Loucy (cell line): ENCODE data around the gene CLDN2.

Experiments
- H2AFZ ChIP-seq: fragments of 200-600 bp; sonication (generic); 2 replicates; pipeline ENCODE4 v1.6.0; 2016; ENCODE audit warnings: antibody characterized with exemption, mild to moderate bottlenecking, low read length, moderate library complexity
- H3F3A ChIP-seq: fragments of 200-600 bp; 2 replicates; pipeline ENCODE4 v1.6.0; 2016; ENCODE audit warnings: antibody characterized with exemption, low read depth, mild to moderate bottlenecking
- H3K27me3 ChIP-seq: fragments of 200-600 bp; sonication (generic); 2 replicates; pipeline ENCODE4 v1.6.1; 2014; ENCODE audit warnings: low read length, mild to moderate bottlenecking; ENCODE audit not compliant: insufficient read depth, poor library complexity, severe bottlenecking
- H3K36me3 ChIP-seq: fragments of 200-600 bp; sonication (generic); 2 replicates; pipeline ENCODE4 v1.6.1; 2016; ENCODE audit warnings: low read length; ENCODE audit not compliant: insufficient read depth
- H3K4me1 ChIP-seq: fragments of 200-600 bp; sonication (generic); 2 replicates; pipeline ENCODE4 v1.5.1; 2014; ENCODE audit warnings: low read length, mild to moderate bottlenecking; ENCODE audit not compliant: insufficient read depth, poor library complexity, severe bottlenecking
- H3K4me2 ChIP-seq: fragments of 200-600 bp; sonication (generic); 2 replicates; pipeline ENCODE4 v1.6.0; 2014; ENCODE audit warnings: antibody characterized with exemption, low read length, low read depth, mild to moderate bottlenecking; ENCODE audit not compliant: poor library complexity, severe bottlenecking
- H3K4me3 ChIP-seq: fragments of 200-600 bp; sonication (generic); 2 replicates; pipeline ENCODE4 v1.5.1; 2014; ENCODE audit warnings: low read length, mild to moderate bottlenecking, mixed read lengths; ENCODE audit not compliant: poor library complexity, severe bottlenecking
- H3K79me2 ChIP-seq: fragments of 200-600 bp; sonication (generic); 2 replicates; pipeline ENCODE4 v1.6.1; 2014; ENCODE audit warnings: low read length; ENCODE audit not compliant: insufficient read depth
- H3K9ac ChIP-seq: fragments of 200-600 bp; sonication (generic); 2 replicates; pipeline ENCODE4 v1.6.0; 2014; ENCODE audit warnings: mild to moderate bottlenecking, low read depth, low read length, moderate library complexity; ENCODE audit not compliant: poor library complexity, severe bottlenecking
- H3K9me2 ChIP-seq: fragments of 200-600 bp; sonication (generic); replicated peaks from 2 replicates; pipeline ENCODE4 v1.6.1; 2016; ENCODE audit warnings: low read depth, low read length, mixed read lengths
- H3K9me3 ChIP-seq: fragments of 200-600 bp; sonication (generic); 2 replicates; pipeline ENCODE4 v1.6.1; 2014; ENCODE audit warnings: mild to moderate bottlenecking, antibody characterized with exemption, low read length, low read depth; ENCODE audit not compliant: insufficient read depth
- H4K20me1 ChIP-seq: fragments of 200-600 bp; sonication (generic); 2 replicates; pipeline ENCODE4 v1.6.0; 2014; ENCODE audit warnings: antibody characterized with exemption, low read length, mild to moderate bottlenecking; ENCODE audit not compliant: insufficient read depth, poor library complexity, severe bottlenecking
- EZH2phosphoT487 ChIP-seq: fragments of 200-600 bp; IDR thresholded peaks from 2 replicates; pipeline ENCODE4 v1.6.1; 2018; ENCODE audit warnings: antibody characterized with exemption, mild to moderate bottlenecking, moderate library complexity, borderline replicate concordance
- TF ChIP-seq, protein P1 (sequence below): fragments of 200-600 bp; sonication (generic); conservative IDR thresholded peaks from 2 replicates; pipeline ENCODE4 v1.5.1; 2014; ENCODE audit warnings: mild to moderate bottlenecking, antibody characterized with exemption, low read length

CLDN2 gene

DNA sequence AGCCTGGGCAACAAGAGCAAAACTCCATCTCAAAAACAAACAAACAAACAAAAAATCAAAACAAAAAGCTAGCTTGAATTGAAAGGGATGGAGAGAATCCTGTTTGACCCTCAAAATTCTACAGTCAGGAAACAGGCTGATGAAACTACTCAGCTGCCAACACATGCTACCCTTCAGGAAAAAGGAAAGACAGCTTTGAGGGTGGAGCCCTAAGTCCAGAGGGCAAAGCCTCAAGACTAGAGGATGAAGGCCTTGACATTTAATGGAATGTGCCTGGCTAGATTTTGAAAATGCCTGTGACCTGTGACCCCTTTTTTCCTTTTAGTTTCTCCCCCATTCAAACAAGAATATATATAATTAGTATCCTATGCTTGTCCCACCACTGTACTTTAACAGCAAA lies 52.7 kb downstream of the CLDN2 start:
- no peaks in the 10 kb centered on the region for H3K4me1 ChIP-seq
- no peaks in the 10 kb centered on the region for H4K20me1 ChIP-seq
- H3K79me2 ChIP-seq, result no peaks in the 10 kb centered on the region
- no peaks in the 10 kb centered on the region for H3K36me3 ChIP-seq
- H3K9ac ChIP-seq, result no peak overlapping the region
- no peak overlapping the region for H3K4me2 ChIP-seq
- H3K9me2 ChIP-seq, result no peaks in the 10 kb centered on the region
- TF ChIP-seq, protein P1, sequence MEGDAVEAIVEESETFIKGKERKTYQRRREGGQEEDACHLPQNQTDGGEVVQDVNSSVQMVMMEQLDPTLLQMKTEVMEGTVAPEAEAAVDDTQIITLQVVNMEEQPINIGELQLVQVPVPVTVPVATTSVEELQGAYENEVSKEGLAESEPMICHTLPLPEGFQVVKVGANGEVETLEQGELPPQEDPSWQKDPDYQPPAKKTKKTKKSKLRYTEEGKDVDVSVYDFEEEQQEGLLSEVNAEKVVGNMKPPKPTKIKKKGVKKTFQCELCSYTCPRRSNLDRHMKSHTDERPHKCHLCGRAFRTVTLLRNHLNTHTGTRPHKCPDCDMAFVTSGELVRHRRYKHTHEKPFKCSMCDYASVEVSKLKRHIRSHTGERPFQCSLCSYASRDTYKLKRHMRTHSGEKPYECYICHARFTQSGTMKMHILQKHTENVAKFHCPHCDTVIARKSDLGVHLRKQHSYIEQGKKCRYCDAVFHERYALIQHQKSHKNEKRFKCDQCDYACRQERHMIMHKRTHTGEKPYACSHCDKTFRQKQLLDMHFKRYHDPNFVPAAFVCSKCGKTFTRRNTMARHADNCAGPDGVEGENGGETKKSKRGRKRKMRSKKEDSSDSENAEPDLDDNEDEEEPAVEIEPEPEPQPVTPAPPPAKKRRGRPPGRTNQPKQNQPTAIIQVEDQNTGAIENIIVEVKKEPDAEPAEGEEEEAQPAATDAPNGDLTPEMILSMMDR, result no peak
- TF ChIP-seq EZH2phosphoT487, result no peak
- no peaks in the 10 kb centered on the region for H3F3A ChIP-seq
- no peak overlapping the region for H3K4me3 ChIP-seq
- no peaks in the 10 kb centered on the region for H3K27me3 ChIP-seq
- no peaks in the 10 kb centered on the region for H3K9me3 ChIP-seq
- no peak overlapping the region for H2AFZ ChIP-seq

DNA sequence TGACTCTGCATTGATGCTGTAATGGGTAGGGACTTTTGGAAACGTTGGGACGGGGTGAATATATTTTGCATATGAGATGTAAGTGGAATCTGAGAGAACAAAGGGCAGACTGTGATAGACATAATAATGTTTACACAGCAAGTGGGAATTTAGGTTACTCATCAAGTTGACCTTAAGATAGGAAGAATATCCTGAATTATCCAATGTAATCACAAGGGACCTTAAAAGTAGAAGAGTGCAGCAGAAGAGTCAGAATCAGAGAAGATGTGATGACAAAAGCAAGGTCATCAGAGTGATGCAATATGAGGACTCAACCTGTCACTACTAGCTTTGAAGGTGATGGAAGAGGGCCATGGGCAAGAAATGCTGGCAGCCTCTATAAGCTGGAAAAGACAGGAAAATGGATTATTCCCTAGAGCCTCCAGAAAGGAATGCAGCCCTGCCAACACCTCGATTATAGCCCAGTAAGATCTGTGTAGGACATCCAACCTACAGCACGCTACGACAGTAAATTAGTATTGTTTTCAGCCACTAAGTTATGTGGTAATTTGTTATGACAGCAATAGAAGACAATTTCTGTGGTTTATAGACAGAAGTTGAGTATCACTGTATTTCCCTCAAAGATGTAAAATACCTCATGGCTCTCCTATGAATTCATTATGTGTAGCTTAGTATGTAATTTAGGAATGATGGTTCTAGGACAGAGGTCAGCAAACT lies 53.4 kb downstream of the CLDN2 start:
- H3K9me2 ChIP-seq, result no peaks in the 10 kb centered on the region
- TF ChIP-seq EZH2phosphoT487, result no peak
- TF ChIP-seq, protein P1, result no peak
- H3F3A ChIP-seq, result no peaks in the 10 kb centered on the region
- no peaks in the 10 kb centered on the region for H3K27me3 ChIP-seq
- H3K4me2 ChIP-seq, result no peak overlapping the region
- H3K9ac ChIP-seq, result no peak overlapping the region
- H2AFZ ChIP-seq, result no peak overlapping the region
- no peaks in the 10 kb centered on the region for H3K4me1 ChIP-seq
- H3K79me2 ChIP-seq, result no peaks in the 10 kb centered on the region
- H4K20me1 ChIP-seq, result no peaks in the 10 kb centered on the region
- H3K36me3 ChIP-seq, result no peaks in the 10 kb centered on the region
- no peaks in the 10 kb centered on the region for H3K9me3 ChIP-seq
- no peak overlapping the region for H3K4me3 ChIP-seq

DNA sequence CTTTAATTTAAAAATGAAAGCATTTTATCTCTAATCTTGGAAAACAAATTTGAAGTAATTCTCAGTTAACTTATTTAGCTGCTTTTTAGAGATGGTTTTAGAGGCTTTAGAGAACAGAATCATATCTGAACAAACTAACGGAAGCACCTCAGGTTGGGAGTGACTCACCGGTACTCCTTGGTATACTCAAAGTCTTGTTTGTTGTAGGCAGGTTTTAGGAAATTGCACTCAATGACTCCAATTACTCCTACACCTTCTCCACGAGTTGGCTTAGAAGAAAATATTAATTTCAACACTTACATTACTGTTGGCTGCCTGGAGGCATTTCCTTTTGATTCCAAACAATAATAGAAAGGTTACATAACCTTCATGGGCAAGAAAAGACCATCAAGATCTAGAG lies 56.2 kb downstream of the CLDN2 start:
- TF ChIP-seq EZH2phosphoT487, result no peak
- TF ChIP-seq, protein P1, result no peak
- no peak overlapping the region for H3K4me3 ChIP-seq
- H3K9ac ChIP-seq, result no peak overlapping the region
- H3K4me2 ChIP-seq, result no peak overlapping the region
- no peak overlapping the region for H2AFZ ChIP-seq
- no peaks in the 10 kb centered on the region for H3K9me3 ChIP-seq
- no peaks in the 10 kb centered on the region for H4K20me1 ChIP-seq
- H3K9me2 ChIP-seq, result no peaks in the 10 kb centered on the region
- no peaks in the 10 kb centered on the region for H3K27me3 ChIP-seq
- H3F3A ChIP-seq, result no peaks in the 10 kb centered on the region
- no peaks in the 10 kb centered on the region for H3K79me2 ChIP-seq
- H3K36me3 ChIP-seq, result no peaks in the 10 kb centered on the region
- no peaks in the 10 kb centered on the region for H3K4me1 ChIP-seq
